ENCODE measurements around the gene LMO7.

The LMO7 gene

DNA sequence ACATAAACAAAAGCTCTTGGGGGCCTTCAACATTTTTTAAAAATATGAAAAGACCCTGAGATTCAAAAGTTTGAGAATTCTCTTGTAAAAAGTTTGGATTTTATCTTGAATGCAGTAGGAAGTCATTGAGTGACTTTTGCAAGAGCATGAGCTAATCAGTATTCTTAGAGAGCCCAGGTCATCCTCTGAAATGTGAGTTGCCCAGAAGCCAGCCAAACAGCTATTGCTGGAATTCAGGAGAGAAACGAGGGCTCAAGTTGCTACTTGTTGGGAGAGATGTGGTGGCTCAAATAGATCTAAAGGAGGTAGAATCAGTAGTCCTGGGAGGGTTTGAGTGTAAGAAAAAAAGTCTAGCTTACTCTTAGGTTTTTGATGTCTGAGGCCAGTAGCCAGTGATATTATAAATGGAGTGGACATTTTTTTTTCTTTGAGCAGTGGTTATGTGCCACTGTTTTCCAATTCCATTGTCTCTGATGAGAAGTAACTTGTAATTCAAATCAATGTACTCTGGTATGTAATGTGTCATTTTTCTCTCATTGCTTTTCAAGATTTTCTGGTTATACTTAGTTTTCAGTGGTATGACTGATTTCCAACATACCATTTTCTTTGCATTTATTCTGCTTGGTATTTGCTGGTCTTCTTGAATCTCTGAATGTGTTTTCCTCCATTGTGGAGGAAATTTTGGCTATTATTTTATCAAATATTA, 30.7 kb downstream of the LMO7 start:
- TF ChIP-seq, protein P1, sequence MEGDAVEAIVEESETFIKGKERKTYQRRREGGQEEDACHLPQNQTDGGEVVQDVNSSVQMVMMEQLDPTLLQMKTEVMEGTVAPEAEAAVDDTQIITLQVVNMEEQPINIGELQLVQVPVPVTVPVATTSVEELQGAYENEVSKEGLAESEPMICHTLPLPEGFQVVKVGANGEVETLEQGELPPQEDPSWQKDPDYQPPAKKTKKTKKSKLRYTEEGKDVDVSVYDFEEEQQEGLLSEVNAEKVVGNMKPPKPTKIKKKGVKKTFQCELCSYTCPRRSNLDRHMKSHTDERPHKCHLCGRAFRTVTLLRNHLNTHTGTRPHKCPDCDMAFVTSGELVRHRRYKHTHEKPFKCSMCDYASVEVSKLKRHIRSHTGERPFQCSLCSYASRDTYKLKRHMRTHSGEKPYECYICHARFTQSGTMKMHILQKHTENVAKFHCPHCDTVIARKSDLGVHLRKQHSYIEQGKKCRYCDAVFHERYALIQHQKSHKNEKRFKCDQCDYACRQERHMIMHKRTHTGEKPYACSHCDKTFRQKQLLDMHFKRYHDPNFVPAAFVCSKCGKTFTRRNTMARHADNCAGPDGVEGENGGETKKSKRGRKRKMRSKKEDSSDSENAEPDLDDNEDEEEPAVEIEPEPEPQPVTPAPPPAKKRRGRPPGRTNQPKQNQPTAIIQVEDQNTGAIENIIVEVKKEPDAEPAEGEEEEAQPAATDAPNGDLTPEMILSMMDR (IDR thresholded peaks at IDR 0.05) = no peak

DNA sequence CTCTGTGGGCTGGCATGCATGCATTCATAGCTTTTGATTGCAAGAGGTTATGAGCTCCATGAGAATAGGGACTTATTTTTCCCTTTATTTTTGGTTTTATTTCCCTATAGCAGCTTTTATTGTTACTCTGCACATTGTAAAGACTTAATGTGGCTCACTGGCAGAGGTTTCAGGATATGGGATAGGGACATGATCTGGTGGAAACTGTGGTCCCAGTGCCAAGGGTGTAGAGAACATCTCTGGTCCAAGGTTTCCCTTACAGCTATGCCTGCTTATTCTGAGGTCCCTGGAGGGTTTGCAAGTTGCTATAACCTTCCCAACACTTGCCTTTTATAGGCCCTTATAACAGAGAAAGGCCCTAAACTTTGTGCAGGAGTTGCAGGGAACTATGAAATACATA, 33.6 kb downstream of the LMO7 start:
- TF ChIP-seq, protein P1 (IDR thresholded peaks at IDR 0.05) = no peak

DNA sequence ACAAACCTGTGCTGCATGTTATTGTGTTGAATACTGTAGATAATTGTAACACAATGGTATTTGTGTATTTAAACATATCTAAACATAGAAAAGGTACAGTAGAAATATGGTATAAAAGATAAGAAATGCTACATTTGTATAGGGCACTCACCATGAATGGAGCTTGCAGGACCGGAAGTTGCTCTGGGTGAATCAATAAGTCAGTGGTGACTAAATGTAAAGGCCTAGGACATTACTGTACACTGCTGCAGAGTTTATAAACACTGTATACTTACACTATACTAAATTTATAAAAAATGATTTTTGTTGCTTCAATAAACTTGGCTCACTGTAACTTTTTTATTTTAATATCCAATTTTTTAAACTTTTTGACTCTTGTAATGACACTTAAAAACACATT, 34.4 kb downstream of the LMO7 start:
- TF ChIP-seq, protein P1 (IDR thresholded peaks at IDR 0.05) = no peak

DNA sequence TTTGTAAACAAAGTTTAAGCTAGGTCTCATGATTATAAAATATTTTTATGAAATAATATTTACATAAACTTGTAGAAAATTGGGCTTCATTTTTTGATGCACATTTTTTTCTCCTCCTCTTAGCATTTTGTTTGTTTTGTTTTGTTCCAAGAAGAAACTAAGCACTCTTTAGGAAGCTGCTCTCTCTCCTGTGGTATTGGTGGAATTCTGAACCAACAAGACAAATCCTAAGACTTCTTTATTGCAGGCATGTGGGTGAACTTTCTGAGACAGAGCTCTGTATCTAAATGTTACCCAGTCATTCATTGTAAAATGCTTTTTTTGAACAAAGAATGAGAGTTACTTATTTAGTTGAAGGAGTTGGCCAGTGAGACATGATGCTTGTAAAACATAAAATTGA, 39.3 kb downstream of the LMO7 start:
- TF ChIP-seq, protein P1 (IDR thresholded peaks at IDR 0.05) = no peak

DNA sequence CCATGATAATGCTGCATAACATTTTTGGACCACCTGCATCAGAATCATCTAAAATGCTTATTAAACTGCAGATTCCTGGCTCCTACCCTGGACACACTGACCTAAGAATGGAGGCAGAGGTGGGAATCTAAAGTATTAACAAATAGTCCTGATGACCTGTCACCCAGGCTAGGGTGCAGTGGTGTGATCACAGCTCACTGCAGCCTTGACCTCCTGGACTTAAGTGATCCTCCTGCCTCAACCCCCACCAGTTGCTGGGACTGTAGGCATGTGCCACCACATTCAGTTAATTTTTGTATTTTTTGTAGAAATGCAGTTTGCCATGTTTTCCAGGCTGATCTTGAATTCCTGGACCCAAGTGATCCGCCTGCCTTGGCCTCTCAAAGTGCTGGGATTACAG, 43.3 kb downstream of the LMO7 start:
- TF ChIP-seq, protein P1 (IDR thresholded peaks at IDR 0.05) = no peak

DNA sequence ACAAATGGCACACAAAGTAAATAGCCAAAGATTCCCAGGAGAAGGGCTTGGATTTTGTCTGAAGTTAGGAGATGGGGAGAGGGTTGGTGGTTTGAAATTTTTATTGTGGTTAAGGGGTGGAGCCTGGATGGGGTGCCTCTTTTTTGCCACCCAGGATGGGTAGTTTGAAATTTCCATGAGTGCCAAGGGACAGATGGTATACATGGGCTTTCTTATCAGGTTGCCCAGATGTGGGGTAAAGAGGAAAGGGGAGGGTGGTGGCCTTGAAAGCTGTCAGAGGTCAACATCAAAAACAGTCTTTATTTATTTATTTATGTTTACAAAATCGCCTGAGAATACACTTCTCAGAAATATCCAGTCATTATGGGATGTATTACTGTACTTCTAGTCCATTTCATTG, 46.2 kb downstream of the LMO7 start:
- TF ChIP-seq, protein P1 (IDR thresholded peaks at IDR 0.05) = no peak

DNA sequence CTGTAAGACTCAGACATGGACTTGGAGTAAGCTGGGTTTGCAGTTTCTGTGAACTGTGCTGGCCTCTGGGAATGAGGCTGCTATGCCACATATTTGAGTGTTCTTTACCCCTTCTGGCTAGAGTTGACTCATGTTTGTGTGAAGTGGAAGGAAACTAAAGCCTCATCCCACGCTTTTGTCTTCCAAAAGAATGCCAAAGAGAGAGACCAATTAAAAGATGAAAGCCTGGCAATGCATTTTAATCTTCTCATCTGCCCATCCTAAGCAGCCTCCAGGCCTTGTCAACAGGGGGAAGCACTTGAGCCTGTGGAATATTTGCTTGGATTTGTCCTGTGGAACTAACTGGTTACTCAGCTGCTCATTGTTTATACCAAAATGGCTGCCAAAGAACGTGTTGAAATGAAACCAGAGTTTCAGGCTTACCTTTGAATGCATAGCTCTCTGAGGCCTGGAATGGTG, 49.1 kb downstream of the LMO7 start:
- TF ChIP-seq, protein P1 (IDR thresholded peaks at IDR 0.05) = no peak
